GM19328 (cell line): ENCODE data around the gene IQSEC1.

Experiments
- ATAC-seq: cut with Tn5 transposase; IDR thresholded peaks from one replicate; pipeline ENCODE4 v1.9.1; 2021; ENCODE audit warnings: mild to moderate bottlenecking, moderate library complexity; ENCODE audit not compliant: unreplicated experiment

The IQSEC1 gene

DNA sequence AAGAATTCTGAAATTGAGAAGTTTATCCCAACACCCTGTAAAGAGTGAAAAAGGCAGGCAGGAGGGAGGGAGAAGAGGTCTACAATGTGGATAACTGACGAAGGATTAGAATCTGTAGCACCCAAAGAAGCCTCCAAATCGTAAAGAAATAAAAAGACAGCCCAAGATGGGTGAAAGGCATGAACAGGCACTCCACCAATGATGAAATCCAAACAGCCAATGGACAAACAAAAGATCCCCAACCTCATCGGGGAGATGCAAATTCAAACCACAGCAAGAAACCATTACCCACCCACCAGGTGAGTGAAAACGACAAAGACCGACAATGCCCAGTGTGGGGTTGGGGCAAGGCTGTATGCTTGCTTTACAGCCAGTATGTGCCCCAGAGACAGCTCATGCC lies 85.6 kb downstream of the IQSEC1 start:
- ATAC-seq, result no peak

DNA sequence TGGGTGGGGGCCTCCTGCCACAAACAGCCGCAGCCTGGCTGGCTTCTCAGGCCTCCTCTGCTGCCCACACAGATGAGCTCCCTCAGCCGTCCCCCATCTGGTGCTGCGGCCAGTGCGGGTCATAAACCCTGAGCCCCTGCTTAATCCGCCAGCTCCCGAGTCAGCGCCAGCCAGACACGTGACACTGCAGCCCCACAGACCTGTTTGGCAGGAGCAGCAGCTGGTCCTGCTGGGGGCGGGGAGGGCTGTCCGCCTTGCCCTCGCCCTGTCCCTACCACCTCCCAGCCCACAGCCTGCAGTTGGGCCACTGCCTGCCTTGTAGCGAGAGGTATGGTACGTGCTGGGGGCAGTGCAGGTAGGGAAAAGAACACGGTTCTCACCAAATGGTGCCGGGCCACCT lies 86.2 kb downstream of the IQSEC1 start:
- no peak for ATAC-seq

DNA sequence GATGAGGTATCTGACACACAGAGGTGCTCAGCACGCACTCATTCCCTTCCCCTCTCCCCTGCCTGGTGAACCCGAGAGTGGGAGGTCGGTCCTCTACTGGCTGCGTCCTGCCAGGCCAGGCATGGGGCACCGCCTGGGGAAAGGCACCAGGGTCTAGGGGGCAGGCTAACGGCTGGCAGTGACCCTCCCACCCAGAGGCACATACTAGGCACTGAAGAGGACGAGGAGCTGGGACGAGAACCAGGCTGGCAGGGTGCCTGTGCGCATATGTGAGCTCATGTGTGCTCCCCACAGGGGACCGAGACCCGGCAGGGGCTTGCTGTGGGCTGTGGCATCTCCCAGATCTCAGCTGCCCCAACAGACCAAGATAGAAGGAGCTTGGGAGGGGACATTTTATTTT lies 86.7 kb downstream of the IQSEC1 start:
- ATAC-seq, result no peak

DNA sequence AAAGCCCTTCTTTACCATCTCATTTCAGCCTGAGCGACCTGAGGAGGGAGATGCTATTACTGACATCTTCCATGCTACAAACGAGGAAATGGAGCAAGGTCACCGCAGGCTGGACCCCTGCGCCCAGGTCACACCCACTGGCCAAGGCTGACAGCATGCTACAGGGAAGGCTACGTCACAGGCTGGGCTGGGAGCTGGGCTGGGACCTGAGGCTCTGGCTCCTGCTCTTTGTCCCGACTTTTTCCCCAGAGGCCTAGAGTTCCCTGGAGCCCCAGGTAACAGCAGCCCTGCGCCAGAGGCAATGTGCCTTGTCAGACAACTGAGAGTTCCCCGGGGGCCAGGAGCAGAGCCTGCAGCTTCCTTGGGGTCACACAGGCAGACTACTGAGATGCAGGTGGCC lies 87.2 kb downstream of the IQSEC1 start:
- no peak for ATAC-seq

DNA sequence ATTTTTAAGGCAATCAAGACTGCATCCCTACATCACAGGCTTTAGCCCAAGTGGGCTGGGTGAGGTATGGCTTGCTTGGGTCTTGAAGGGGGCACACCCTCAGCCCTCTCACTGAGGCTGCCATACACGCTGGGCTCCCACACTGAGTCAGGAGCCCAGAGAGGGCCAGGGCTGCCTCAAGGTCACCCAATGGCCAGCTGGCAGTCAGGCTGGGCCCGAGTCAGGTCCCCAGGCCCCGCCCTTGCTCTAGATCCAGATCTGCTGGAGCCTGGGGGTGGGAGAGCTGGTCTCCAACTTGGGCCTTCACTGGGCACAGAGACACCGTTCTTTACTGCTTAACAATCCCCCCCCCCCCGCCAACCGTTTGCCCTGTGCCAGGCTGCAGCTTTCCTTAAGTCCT lies 88.1 kb downstream of the IQSEC1 start:
- ATAC-seq, result no peak

DNA sequence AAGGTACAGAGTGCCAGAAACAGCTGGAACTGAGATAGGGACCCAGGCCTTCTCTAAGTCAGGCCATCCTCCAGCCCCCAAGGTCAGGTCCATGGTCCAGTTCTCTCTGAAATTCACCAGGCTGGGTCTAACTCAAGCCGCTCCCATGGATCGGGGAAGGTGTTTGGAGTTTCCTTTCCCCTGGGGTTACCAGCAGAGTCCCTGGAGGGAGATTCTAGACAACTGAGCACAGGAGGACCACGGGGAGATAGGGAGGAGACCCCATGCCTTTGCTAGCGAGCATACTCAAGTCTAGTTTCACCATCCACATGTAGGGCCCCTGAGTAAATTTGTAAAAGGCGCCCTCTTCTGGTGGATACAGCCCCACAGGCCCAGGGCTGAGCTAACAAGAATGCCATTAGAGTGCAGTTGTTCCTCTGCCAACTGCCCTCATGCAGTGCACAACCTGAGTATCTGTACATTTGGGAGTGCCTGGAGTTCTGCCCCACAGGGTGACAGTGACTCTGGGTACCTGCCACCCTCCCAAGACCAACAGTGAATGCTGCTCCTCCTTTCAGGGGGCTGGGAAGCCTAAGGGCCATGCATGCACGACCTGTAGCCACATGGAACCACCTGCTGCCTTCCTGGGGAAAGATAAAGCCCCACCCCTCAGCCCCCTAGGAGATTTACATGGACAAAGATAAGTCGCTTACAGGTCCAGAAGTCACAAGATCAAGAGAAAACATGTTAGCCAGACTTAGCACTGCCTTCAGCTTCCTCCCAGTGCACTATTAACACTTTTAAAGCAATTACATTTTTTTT lies 89.0 kb downstream of the IQSEC1 start:
- ATAC-seq, result peak; percentile 53

DNA sequence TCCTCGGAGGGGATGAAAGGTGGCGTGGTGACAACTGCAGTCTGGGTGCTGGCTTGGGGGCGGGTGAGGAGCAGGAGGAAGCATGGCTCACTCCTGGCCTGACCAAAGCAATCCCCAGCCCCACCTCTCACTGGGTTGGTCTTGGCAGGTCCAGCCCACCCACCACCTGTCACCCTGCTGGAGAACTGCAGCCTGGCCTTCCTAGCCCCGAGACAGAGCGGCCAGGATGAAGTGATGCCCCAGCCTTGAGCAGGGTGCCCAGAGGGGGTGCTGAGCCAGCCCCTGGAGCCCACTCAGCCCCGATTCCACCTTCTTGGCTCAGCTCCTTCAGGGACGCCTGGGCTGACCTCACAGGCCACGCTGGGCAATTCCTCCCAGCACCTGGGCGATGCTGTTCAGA lies 89.9 kb downstream of the IQSEC1 start:
- ATAC-seq, result no peak

DNA sequence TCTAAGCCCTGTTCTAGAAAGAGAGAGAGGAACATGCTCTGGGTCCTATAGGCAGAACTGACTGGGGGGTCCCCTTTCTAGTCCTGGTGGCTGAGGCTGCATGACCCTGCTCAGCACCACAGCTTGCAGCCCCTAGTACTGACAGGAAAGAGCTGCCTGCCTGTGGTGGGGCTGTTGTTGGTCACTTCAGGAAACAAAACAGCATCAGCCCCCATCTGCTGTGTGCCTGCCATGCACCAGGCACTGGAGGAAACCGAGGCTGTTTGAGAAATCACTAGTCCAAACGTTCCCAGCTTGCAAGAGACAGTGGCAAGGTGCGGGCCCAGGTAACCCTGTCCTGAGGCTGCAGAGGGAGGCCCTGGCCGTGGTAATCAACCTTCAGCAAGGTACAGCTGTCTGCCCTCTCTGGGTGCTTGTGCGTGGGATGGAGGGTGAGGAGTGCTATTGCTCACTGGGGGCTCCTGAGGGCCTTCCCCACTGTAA lies 90.6 kb downstream of the IQSEC1 start:
- ATAC-seq, result no peak

DNA sequence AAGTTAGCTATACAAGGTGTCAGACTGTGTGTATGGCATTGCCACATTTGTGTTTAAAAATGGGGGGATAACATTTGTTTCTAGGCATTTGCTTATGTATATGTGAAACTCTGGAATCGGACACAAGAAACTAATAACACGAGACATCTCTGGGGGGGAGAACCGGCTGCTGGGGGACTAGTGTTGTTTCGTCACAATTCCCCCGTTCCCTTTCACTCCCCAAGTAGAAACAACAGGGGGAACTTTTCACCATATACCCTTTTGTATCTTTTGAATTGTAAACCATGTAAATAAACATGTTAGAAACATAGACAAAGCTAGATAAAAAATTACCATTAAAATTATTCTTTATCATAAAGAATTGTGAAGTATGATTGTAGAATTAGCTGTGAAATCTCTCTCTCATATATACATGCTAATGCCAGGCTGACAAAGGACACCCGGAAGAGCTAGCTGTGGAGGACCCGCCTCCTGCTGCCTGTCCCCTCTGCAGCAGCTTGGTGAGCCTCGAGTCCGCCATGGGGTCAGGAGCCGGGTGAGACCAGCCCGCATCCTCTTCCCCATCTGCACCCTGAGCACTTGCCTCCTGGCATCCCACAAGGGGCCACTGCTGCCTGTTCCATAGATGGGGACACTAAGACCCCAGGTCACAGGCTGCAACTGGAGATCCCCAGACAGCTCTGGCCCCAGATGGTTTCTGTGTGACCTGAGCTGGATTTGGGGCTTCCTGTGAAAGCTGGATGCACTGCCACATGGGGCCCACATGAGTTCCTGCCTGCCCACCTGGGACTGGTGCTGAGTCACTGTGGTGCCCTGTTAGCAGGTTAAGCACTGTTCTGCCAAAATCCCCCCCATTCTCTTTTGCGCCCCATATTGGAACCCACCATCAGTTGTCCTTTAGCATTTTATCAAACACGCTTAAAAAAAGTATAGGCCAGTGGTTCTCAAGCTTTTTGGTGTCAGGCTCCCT lies 91.6 kb downstream of the IQSEC1 start:
- no peak for ATAC-seq

DNA sequence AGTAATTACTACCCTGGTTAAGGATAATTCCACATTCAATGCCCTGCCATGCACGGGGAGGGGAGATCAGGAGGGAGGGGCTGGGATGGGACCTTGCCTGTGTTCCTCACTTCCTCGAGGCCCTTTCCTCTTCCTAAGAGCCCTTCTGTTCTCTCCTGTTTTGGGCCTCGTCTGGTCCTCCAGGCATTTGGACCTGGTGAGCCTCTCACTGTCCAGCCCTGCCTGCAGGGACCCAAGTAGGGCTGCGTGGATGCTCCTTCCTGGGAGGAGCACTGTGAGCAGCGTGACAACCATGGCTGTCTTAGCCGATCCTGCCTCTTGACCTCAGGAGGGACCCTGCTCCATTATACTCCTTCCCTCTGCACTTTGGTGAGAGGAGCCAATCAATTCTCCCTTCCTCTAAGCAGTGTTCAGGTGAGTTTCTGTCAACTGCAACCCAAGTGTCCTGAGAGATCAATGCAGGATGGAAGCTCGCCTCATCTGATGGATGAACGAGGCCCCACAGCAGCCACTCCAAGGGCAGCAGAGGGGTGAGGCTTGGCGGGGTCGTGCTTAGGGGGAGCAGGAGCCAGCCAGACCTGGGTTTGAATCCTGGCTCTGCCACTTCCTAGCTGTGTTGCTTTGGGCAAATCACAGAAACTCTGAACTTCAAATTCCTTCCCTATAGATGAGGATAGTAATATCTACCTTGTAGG lies 92.5 kb downstream of the IQSEC1 start:
- ATAC-seq, result no peak

DNA sequence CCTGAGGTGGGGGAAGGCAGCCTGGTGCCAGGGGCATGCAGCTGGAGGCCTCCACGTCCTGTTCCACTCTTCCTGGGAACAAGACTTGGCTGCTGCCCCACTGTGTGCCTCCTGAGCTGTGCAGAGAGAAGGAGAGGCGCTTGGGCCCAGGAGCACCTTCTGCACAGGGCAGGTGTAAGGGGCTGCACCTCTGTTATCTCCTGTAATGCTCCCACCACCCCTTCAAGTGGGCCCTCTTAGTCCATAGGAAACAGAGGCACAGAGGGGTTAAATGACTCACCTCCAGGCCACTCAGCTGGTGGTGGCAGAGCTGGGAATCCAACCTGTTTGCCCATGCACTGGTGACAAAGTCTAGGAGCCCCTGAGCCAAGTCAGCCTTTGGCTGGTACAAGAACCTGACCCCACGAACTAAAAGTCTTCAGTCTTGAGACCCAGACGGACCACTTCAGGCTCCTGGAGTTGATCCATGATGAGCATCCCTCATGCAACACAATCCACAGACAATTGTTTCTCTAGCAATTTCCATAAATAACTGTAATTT lies 93.2 kb downstream of the IQSEC1 start:
- no peak for ATAC-seq

DNA sequence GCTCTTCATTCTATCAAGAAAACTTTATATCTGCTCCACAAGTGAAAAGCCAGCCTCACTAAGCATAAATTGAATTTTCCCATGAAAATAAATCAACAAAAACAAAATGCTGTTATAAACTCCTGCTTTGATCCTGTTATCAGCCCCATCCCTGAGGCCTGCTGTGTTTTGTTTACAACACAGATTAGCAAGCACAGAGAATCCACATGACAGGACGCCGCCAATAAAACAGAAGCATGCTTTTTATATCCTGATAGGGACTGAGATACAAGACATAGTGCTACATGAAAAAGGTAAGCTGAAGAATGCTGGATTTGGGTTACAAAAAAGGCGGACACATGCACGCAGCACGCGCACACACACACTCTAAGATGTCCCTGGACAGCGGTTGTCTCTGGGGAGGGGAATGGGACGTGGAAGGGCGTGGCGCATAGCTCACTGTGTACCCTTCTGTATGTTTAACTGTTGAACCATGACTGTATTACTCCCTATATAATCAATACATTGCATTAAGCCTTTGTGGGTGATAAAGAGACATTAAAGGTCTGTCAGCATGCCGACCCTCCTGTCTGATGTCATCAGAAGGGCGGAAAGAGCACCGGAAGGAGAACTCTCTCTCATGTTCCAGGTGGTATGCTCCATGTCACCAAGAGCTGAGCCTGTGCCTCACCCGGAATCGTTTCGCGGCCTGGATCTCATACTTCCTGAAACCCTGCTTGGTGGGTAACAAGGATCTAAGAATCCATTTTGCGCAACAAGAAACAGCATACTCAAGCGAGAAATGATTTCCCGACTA lies 93.9 kb downstream of the IQSEC1 start:
- ATAC-seq, result no peak

DNA sequence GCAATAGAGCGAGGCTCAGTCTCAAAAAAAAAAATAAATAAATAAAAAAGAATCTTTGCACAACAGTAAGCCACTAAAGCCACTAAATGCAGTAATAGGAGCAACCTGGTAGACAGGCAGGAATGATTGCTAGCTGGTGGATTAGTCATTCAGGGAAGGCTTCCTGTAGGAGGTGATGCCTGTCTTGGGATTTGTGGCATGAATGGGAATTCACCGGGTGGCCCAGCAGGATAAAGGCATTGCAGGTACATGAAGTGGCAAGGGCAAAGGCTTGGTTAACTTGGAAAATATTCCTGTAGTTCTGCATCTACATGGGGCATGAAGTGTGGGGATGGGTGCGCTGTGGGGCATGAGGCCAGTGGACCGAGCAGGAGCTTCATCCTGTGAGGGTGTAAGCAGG lies 94.5 kb downstream of the IQSEC1 start:
- no peak for ATAC-seq

DNA sequence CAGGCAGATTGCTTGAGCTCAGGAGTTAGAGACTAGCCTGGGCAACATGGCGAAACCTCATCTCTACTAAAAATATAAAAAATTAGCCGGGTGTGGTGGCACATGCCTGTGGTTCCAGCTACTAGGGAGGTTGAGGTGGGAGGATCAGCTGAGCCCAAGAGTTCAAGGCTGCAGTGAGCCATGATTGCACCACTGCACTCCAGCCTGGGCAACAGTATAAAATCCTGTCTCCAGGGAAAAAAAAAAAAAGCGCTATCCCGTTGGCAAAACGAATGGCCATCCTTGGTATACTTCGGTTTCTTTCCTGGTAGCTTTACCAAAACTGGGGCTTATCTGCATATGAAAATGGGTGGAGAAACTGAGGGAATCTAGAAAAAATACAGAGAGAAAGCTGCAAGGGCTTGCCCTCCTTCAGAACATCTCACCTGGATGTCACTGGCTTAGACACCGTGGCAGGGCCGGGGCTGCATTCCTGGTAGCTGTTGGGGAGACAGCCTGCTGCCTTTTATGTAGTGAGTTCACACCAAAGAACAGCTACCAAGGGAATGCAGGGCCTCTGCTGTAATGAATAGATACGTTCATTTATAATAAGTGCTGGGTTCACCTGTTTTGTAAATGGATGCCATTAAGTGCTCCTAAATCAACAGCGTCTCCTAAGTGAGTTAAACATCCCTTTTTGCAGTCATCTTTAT lies 96.0 kb downstream of the IQSEC1 start:
- no peak for ATAC-seq

DNA sequence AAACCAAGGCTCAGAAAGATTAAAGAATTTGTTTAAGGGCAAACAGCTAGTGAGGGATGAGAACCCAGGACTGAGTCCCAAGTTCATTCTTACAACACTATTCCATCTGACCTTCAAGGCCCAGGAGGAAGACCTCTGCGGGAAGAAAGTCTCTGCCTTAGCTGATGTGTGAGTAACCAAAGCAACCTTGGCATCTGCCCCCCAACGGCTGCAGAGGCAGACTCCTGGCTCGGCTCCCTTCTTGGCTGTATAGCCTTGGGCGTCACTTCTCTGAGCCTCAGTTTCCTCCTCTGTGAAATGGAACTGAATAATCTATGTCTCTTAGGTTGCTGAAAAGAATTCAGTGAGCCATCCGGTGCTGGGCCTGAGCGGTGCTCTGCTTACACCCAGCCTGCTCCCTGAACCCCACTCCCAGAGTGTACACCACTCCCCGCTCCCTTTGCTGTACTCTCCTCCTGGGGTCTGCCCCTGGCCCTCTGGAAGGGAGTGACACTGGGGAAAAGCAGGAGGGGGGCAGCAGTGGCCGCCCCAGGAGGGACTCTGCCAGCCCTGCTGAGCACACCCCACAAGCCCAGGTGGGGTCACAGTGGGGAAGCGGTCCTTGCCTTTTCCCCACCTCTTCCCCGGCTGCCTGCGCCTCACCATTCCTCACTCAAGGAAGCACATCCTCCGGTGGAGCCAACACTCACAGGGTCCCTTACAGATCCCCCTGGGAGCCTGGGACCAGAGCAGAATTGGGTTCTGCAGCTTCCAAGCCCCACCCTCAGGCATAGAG lies 97.3 kb downstream of the IQSEC1 start:
- no peak for ATAC-seq

DNA sequence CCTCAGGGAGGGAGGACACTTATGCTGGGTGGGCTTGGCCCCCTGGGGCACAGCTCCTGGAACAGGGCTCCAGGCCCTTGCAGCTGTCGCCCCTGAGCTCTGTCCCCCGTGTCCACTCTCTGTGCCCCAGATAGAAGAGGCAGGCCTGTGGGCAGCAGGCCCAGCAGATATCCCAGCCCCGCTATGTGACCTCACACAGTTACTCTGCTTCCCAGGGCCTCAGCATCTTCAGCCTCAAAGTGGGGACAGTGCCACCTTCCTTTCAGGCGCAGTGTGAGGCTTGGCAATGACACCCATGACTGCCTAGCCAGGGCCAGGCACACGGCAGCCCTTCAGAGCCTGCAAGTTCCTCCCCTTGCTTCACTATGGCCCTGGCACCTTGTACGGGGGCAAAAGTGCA lies 98.4 kb downstream of the IQSEC1 start:
- no peak for ATAC-seq

DNA sequence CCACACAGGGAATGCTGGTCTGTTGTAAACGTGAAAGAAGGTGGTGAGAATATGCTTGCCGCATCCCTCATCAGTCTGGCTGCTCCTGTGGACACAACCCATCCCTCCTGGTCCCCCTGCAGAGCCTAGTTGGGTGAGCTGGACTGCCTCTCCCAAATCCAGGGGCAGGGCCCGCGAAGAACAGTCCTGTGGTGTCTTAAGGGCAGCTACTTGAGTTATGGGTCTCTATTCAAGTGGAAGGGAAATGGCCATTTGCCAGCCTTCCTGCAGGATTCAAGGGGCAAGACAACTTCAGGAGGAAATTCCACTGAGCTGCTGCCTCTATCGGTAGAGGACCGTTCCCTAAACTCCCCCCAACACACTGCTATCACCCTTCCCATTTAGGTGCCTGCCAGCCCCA lies 98.9 kb downstream of the IQSEC1 start:
- ATAC-seq, result no peak

DNA sequence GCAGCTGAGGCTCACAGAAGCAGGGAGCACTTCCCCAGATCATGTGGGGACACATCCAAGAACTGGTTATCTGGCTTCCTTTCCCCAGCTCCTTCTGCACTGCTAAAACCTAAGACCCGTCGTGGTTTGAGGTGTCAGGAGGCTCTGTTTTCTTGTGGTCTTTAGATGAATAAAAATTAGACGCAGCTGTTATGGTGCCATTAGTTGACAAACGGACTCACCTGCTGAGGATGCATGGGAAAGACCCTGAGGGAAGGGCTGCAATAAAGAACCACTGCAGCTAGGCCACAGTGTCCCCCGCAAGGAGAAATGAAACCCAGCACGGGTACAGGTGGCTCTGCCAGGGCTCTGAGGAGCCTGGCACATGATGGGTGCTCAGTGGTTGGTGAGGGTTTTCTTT lies 99.4 kb downstream of the IQSEC1 start:
- no peak for ATAC-seq
